GM12878 (cell line): ENCODE data around the gene PLAGL2. TPM values are rescaled to one million over a fixed set of nuclear protein-coding genes. Genes with fewer than 3 reads are reported as not detected.

Source experiments
- ATAC-seq: fragments of 200-7000 bp; cut with Tn5 transposase; 3 replicates; pipeline ENCODE4 v1.9.1; 2020; ENCODE audit warnings: mild to moderate bottlenecking, moderate library complexity
- BruUV-seq: library from RNA; stranded (reverse); fragments of 400-500 nt; replicated peaks from 2 replicates; lab custom pipeline; 2021; lab: Mats Ljungman, UMichigan
- CTCF ChIA-PET: fragments of 300-600 bp; sonication (Branson Sonifier 250); formaldehyde crosslinking; extraction: SDS; loops from one replicate; lab custom pipeline; 2021; ENCODE audit warnings: inconsistent platforms; lab: Yijun Ruan, JAX
- POLR2A ChIA-PET: fragments of 350-600 bp; formaldehyde crosslinking; extraction: SDS; loops from one replicate; lab custom pipeline; 2021; ENCODE audit warnings: inconsistent platforms; lab: Charles Lee
- RAD21 ChIA-PET: fragments of 300-600 bp; sonication (Branson Sonifier 250); formaldehyde crosslinking; loops from one replicate; lab custom pipeline; 2023; ENCODE audit warnings: antibody characterized with exemption; ENCODE audit not compliant: unreplicated experiment; lab: Charles Lee
- SMC1A ChIA-PET: fragments of 300-600 bp; sonication (Branson Sonifier 250); formaldehyde crosslinking; loops from one replicate; lab custom pipeline; 2023; ENCODE audit not compliant: unreplicated experiment, uncharacterized antibody; lab: Charles Lee
- DNase-seq: peaks from one replicate; pipeline ENCODE4 v3.0.0-alpha.2; 2011; ENCODE audit warnings: low read depth, low spot score
- FAIRE-seq: peaks from 3 replicates; lab custom pipeline; 2011; peaks lifted over from hg19 to GRCh38; lab: Jason Lieb, UNC
- H2AFZ ChIP-seq: 2 replicates; pipeline ENCODE4 v1.6.0; 2011; ENCODE audit warnings: low read depth, low read length, control low read depth; ENCODE audit not compliant: control insufficient read depth
- H3K27ac ChIP-seq: 2 replicates; pipeline ENCODE4 v1.5.1; 2011; ENCODE audit warnings: control low read depth; ENCODE audit not compliant: control insufficient read depth, insufficient read depth
- H3K27me3 ChIP-seq, 2 experiments: replicated peaks in 1 of 2; 2 replicates each; pipeline versions ENCODE4 v1.6.0 to v1.6.1; 2011; ENCODE audit warnings: low read length in 1 of 2; ENCODE audit not compliant: control insufficient read depth in 2 of 2, insufficient read depth in 2 of 2
- H3K36me3 ChIP-seq, 2 experiments: 2 replicates each; pipeline ENCODE4 v1.5.1; 2011; ENCODE audit warnings: low read length in 1 of 2; ENCODE audit not compliant: control insufficient read depth in 2 of 2, insufficient read depth in 2 of 2
- H3K4me1 ChIP-seq: 2 replicates; pipeline ENCODE4 v1.6.1; 2011; ENCODE audit warnings: mild to moderate bottlenecking, low read length, moderate library complexity, mixed read lengths; ENCODE audit not compliant: control insufficient read depth, insufficient read depth
- H3K4me2 ChIP-seq: 2 replicates; pipeline ENCODE4 v1.6.0; 2011; ENCODE audit warnings: control low read depth; ENCODE audit not compliant: control insufficient read depth, insufficient read depth
- H3K4me3 ChIP-seq: fragments of 200-600 bp; sonication (generic); 2 replicates; pipeline ENCODE4 v1.5.1; 2016
- H3K79me2 ChIP-seq: 2 replicates; pipeline ENCODE4 v1.6.0; 2011; ENCODE audit warnings: low read length; ENCODE audit not compliant: control insufficient read depth, insufficient read depth
- H3K9ac ChIP-seq: 2 replicates; pipeline ENCODE4 v1.8.0; 2011; ENCODE audit warnings: low read length, control low read depth, mixed read lengths; ENCODE audit not compliant: control insufficient read depth, insufficient read depth
- H3K9me3 ChIP-seq: replicated peaks from 3 replicates; pipeline ENCODE4 v1.5.1; 2011; ENCODE audit warnings: mild to moderate bottlenecking, low read length; ENCODE audit not compliant: control insufficient read depth, insufficient read depth
- H4K20me1 ChIP-seq: 2 replicates; pipeline ENCODE4 v1.6.0; 2011; ENCODE audit not compliant: control insufficient read depth, insufficient read depth
- BCL3 ChIP-seq: IDR thresholded peaks from 2 replicates; pipeline ENCODE4 v1.6.1; 2011; ENCODE audit warnings: borderline replicate concordance, low read depth, mild to moderate bottlenecking, moderate library complexity, low read length; ENCODE audit not compliant: insufficient read depth, poor library complexity, severe bottlenecking
- FOS ChIP-seq: IDR thresholded peaks from 3 replicates; pipeline ENCODE4 v1.6.1; 2011; ENCODE audit warnings: borderline replicate concordance; ENCODE audit not compliant: insufficient read length; ENCODE audit errors: extremely low read depth
- FOXM1 ChIP-seq: IDR thresholded peaks from 2 replicates; pipeline ENCODE4 v1.6.1; 2012; ENCODE audit warnings: low read depth, mild to moderate bottlenecking, inconsistent platforms, low read length, moderate library complexity
- NFIC ChIP-seq: IDR thresholded peaks from 2 replicates; pipeline ENCODE4 v1.6.1; 2012; ENCODE audit warnings: low read depth, mild to moderate bottlenecking, inconsistent platforms, low read length, moderate library complexity
- PAX5 ChIP-seq: IDR thresholded peaks from 2 replicates; pipeline ENCODE4 v1.6.1; 2011; ENCODE audit warnings: low read depth, low read length, borderline replicate concordance
- RUNX3 ChIP-seq: IDR thresholded peaks from 2 replicates; pipeline ENCODE4 v1.6.1; 2012; ENCODE audit warnings: low read length, inconsistent platforms
- SPI1 ChIP-seq: IDR thresholded peaks from 2 replicates; pipeline ENCODE4 v1.6.1; 2011; ENCODE audit warnings: low read depth, mild to moderate bottlenecking, low read length, moderate library complexity, borderline replicate concordance; ENCODE audit not compliant: insufficient read depth
- TCF3 ChIP-seq: IDR thresholded peaks from 2 replicates; pipeline ENCODE4 v1.6.1; 2012; ENCODE audit warnings: low read depth, mild to moderate bottlenecking, low read length, borderline replicate concordance; ENCODE audit not compliant: insufficient read depth
- ZBED1 ChIP-seq: IDR thresholded peaks from 2 replicates; pipeline ENCODE4 v1.6.1; 2016; ENCODE audit warnings: borderline replicate concordance
- WGBS: methylation state at CpG from one replicate; pipeline ENCODE4 v1.1.6; 2016; ENCODE audit warnings: low lambda C conversion rate; ENCODE audit not compliant: insufficient replicate concordance, insufficient coverage; ENCODE audit errors: missing lambda C conversion rate; 5-methylcytosine and 5-hydroxymethylcytosine counted together
- in situ Hi-C: fragments of 300-500 bp; cut with MboI; formaldehyde crosslinking; loops from 9 replicates; pipeline ENCODE4 v1.14.3; 2018; ENCODE audit warnings: mixed read lengths
- intact Hi-C: fragments of 100-400 bp; cut with micrococcal nuclease; formaldehyde crosslinking; loops from one replicate; pipeline ENCODE4 v1.14.2; 2022; ENCODE audit not compliant: unreplicated experiment
- polyA plus RNA-seq, 11 experiments: library from polyadenylated mRNA; depleted of rRNA in 4 of 11; unstranded in 6 of 11; stranded (reverse) in 5 of 11; fragments of >200 nt; fragmentation: Nextera tagmentation in 4 of 11; fragmentation: Illumina TruSeq in 1 of 11; extraction: Ambion mirVana in 4 of 11; extraction: Trizol in 1 of 11; gene quantifications; 1 replicate in 1 of 11; 2 replicates in 10 of 11; pipeline versions ENCODE4 v1.2.1 to v1.2.3, GENCODE V29; 2011 to 2016; ENCODE audit warnings: inconsistent platforms in 2 of 11, missing spikeins in 2 of 11, low read depth in 1 of 11
- total RNA-seq, 4 experiments: library from RNA; depleted of rRNA in 3 of 4; stranded (reverse); fragments of >200 nt in 3 of 4; fragmentation: Illumina TruSeq in 1 of 4; extraction: Trizol in 1 of 4; gene quantifications; 2 replicates each; pipeline versions ENCODE4 v1.2.1 to v1.2.3, GENCODE V29; 2013 to 2021

The PLAGL2 gene
- total and polyA plus RNA-seq, 10 of the 15 experiments (the other 5 are each of a cell fraction or from before 2014, with no cell fraction given) = 4.4 to 32.3 (median 13.3) TPM

GRCh38 chr20:32232326-32232886, 24.9 kb upstream of the PLAGL2 start:
- ChIA-PET RAD21 (interaction anchor here (1.0 to 2.7 kb wide), 7 partner anchors 27 to 127 kb away, joined by 3 to 15 read pairs (median 6); partner anchors contain the start of gene ASXL1), CTCF (interaction anchor here (1.2 to 1.6 kb wide), 2 partner anchors 9 to 54 kb away, joined by 3 to 4 read pairs; no protein-coding TSS in a partner anchor), POLR2A (interaction anchor here (0.6 to 1.4 kb wide), 2 partner anchors 53 to 84 kb away, joined by 4 to 9 read pairs; no protein-coding TSS in a partner anchor), SMC1A (interaction anchor here (0.7 to 3.1 kb wide), 8 partner anchors 9 to 120 kb away, joined by 3 to 15 read pairs (median 4); no protein-coding TSS in a partner anchor)
- in situ Hi-C loops = no loop called here
- intact Hi-C loops = no loop called here
- FAIRE-seq (no peak), ATAC-seq (peak; percentile 85), DNase-seq (no peak)
- Histone ChIP-seq H3K4me1 (peaks cover 10% of the 10 kb centered on the region; the same call in 1 of the 2 replicates), H3K4me2 (no peak overlapping the region; the same call in 1 of the 2 replicates), H3K36me3 (peaks cover 25 to 26% of the 10 kb centered on the region in 2 experiments; a peak in 3 of 4 replicates), H3K27me3 (no peaks in the 10 kb centered on the region), H3K4me3 (no peak overlapping the region), H3K27ac (peak overlapping the region; percentile 50), H4K20me1 (no peaks in the 10 kb centered on the region), H2AFZ (no peak overlapping the region), H3K9me3 (no peaks in the 10 kb centered on the region), H3K9ac (no peak overlapping the region), H3K79me2 (no peaks in the 10 kb centered on the region)
- BruUV-seq = no TSS peak
- TF ChIP-seq PAX5 (no peak), FOXM1 (peak; percentile 54; the same call in 1 of the 2 replicates), NFIC (peak; percentile 43; the same call in 1 of the 2 replicates), TCF3 (no peak), RUNX3 (peak; percentile 64; the same call in 1 of the 2 replicates)

GRCh38 chr20:32231847-32232246, 24.3 kb upstream of the PLAGL2 start:
- H2AFZ ChIP-seq = no peak overlapping the region
- FAIRE-seq = no peak
- peak overlapping the region; percentile 9; the same call in 1 of the 2 replicates for H3K27ac ChIP-seq
- ChIA-PET POLR2A (interaction anchor here (1.4 kb wide), 1 partner anchor 54 kb away, joined by 9 read pairs; no protein-coding TSS in a partner anchor), RAD21 (interaction anchor here (1.0 to 2.7 kb wide), 7 partner anchors 26 to 127 kb away, joined by 3 to 15 read pairs (median 6); partner anchors contain the start of gene ASXL1), SMC1A (interaction anchor here (0.9 to 3.1 kb wide), 8 partner anchors 9 to 141 kb away, joined by 3 to 15 read pairs (median 4); no protein-coding TSS in a partner anchor), CTCF (interaction anchor here (1.2 to 1.6 kb wide), 2 partner anchors 8 to 54 kb away, joined by 3 to 4 read pairs; no protein-coding TSS in a partner anchor)
- no peak for TF ChIP-seq ZBED1
- TF ChIP-seq FOS = no peak
- TF ChIP-seq BCL3 = peak; percentile 34
- TF ChIP-seq SPI1 = peak; percentile 38; the same call in 1 of the 2 replicates
- peaks cover 10% of the 10 kb centered on the region; the same call in 1 of the 2 replicates for H3K4me1 ChIP-seq
- H3K27me3 ChIP-seq = no peaks in the 10 kb centered on the region
- in situ Hi-C loops = no loop called here
- H3K4me2 ChIP-seq = no peak overlapping the region
- H3K36me3 ChIP-seq = peaks cover 25 to 27% of the 10 kb centered on the region in 2 experiments
- ATAC-seq = peak; percentile 71
- DNase-seq = no peak
- H3K9ac ChIP-seq = no peak overlapping the region
- H3K4me3 ChIP-seq = no peak overlapping the region
- no peaks in the 10 kb centered on the region for H3K9me3 ChIP-seq
- BruUV-seq = no TSS peak
- no peaks in the 10 kb centered on the region for H3K79me2 ChIP-seq
- no peaks in the 10 kb centered on the region for H4K20me1 ChIP-seq
- WGBS = 22% methylated on average over 4 of the region's 4 CpGs
- intact Hi-C loops = no loop called here
